Liver (tissue), 3 donors: ENCODE measurements around the gene CEP162.

Experiments
- EGR1 ChIP-seq, 2 donors: IDR thresholded peaks; 2 replicates each; pipeline ENCODE4 v1.6.1; 2016 to 2018; ENCODE audit warnings: antibody characterized with exemption in 2 of 2, low read depth in 2 of 2
- FOXA1 ChIP-seq: IDR thresholded peaks from 2 replicates; pipeline ENCODE4 v1.6.1; 2016; ENCODE audit warnings: antibody characterized with exemption
- GABPA ChIP-seq, 2 donors: IDR thresholded peaks in 1 of 2; conservative IDR thresholded peaks in 1 of 2; 2 replicates each; pipeline ENCODE4 v1.6.1; 2016; ENCODE audit warnings: antibody characterized with exemption in 2 of 2, mild to moderate bottlenecking in 1 of 2, moderate library complexity in 1 of 2
- JUND ChIP-seq, 2 donors: IDR thresholded peaks; 2 replicates each; pipeline ENCODE4 v1.6.1; 2016; ENCODE audit warnings: antibody characterized with exemption in 2 of 2
- RAD21 ChIP-seq, 2 donors: IDR thresholded peaks; 2 replicates each; pipeline ENCODE4 v1.6.1; 2016; ENCODE audit warnings: antibody characterized with exemption in 2 of 2, mild to moderate bottlenecking in 2 of 2
- RXRA ChIP-seq, 2 donors: IDR thresholded peaks; 2 replicates each; pipeline ENCODE4 v1.6.1; 2017 to 2018; ENCODE audit warnings: antibody characterized with exemption in 2 of 2, mild to moderate bottlenecking in 1 of 2
- SP1 ChIP-seq: IDR thresholded peaks from 2 replicates; pipeline ENCODE4 v1.6.1; 2018; ENCODE audit warnings: antibody characterized with exemption, mild to moderate bottlenecking
- TAF1 ChIP-seq: conservative IDR thresholded peaks from 2 replicates; pipeline ENCODE4 v1.6.1; 2016; ENCODE audit warnings: antibody characterized with exemption, mild to moderate bottlenecking
- YY1 ChIP-seq: IDR thresholded peaks from 2 replicates; pipeline ENCODE4 v1.6.1; 2016; ENCODE audit warnings: antibody characterized with exemption, mild to moderate bottlenecking
- TF ChIP-seq, protein P1 (sequence below): fragments of 150-350 bp; IDR thresholded peaks from 2 replicates; pipeline ENCODE4 v1.5.1; 2017; ENCODE audit warnings: improper control_type of control experiment, low read depth, low read length; ENCODE audit not compliant: missing input control
- TF ChIP-seq, protein P2 (sequence below): IDR thresholded peaks from 2 replicates; pipeline ENCODE4 v1.6.1; 2016; ENCODE audit warnings: antibody characterized with exemption
- TF ChIP-seq, protein P3 (sequence below): IDR thresholded peaks from 2 replicates; pipeline ENCODE4 v1.6.1; 2016; ENCODE audit warnings: antibody characterized with exemption, mild to moderate bottlenecking
- TF ChIP-seq, protein P4 (sequence below): IDR thresholded peaks from 2 replicates; pipeline ENCODE4 v1.6.1; 2016; ENCODE audit warnings: antibody characterized with exemption
- TF ChIP-seq, protein P5 (sequence below): IDR thresholded peaks from 2 replicates; pipeline ENCODE4 v1.6.1; 2016; ENCODE audit warnings: antibody characterized with exemption
- donor health status: healthy.
- donor health status: healthy.

DNA sequence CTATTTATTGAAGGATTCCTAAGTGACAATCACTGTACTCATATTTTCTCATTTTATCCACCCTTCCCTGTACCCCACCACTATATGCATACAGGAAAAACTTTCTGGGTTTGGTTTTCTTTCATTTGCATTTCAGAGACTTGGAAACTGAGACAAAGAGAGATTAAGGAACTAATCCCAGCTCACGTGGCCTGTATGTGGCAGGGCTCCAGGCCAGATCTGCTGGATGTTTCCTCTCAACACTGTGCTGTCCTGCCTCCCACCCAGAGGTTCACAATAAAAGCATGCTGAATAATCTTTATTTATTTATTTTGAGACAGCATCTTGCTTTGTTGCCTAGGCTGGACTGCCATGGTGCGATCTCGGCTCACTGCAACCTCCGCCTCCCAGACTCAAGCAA is 50.2 kb downstream of the CEP162 start:
- TF ChIP-seq, protein P1, sequence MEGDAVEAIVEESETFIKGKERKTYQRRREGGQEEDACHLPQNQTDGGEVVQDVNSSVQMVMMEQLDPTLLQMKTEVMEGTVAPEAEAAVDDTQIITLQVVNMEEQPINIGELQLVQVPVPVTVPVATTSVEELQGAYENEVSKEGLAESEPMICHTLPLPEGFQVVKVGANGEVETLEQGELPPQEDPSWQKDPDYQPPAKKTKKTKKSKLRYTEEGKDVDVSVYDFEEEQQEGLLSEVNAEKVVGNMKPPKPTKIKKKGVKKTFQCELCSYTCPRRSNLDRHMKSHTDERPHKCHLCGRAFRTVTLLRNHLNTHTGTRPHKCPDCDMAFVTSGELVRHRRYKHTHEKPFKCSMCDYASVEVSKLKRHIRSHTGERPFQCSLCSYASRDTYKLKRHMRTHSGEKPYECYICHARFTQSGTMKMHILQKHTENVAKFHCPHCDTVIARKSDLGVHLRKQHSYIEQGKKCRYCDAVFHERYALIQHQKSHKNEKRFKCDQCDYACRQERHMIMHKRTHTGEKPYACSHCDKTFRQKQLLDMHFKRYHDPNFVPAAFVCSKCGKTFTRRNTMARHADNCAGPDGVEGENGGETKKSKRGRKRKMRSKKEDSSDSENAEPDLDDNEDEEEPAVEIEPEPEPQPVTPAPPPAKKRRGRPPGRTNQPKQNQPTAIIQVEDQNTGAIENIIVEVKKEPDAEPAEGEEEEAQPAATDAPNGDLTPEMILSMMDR, result no peak
- TF ChIP-seq TAF1 (no peak), GABPA (IDR thresholded peaks at IDR 0.05 in 1 of 2, conservative IDR thresholded peaks at IDR 0.05 in 1 of 2) (no peak), RAD21 (IDR thresholded peaks at IDR 0.05) (no peak), EGR1 (IDR thresholded peaks at IDR 0.05; ENCODE audit: low read depth in 2 of 2) (no peak), FOXA1 (no peak), JUND (IDR thresholded peaks at IDR 0.05) (no peak), YY1 (no peak), SP1 (no peak), RXRA (IDR thresholded peaks at IDR 0.05) (no peak)
- TF ChIP-seq, protein P2, sequence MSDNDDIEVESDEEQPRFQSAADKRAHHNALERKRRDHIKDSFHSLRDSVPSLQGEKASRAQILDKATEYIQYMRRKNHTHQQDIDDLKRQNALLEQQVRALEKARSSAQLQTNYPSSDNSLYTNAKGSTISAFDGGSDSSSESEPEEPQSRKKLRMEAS, result no peak
- TF ChIP-seq, protein P3, sequence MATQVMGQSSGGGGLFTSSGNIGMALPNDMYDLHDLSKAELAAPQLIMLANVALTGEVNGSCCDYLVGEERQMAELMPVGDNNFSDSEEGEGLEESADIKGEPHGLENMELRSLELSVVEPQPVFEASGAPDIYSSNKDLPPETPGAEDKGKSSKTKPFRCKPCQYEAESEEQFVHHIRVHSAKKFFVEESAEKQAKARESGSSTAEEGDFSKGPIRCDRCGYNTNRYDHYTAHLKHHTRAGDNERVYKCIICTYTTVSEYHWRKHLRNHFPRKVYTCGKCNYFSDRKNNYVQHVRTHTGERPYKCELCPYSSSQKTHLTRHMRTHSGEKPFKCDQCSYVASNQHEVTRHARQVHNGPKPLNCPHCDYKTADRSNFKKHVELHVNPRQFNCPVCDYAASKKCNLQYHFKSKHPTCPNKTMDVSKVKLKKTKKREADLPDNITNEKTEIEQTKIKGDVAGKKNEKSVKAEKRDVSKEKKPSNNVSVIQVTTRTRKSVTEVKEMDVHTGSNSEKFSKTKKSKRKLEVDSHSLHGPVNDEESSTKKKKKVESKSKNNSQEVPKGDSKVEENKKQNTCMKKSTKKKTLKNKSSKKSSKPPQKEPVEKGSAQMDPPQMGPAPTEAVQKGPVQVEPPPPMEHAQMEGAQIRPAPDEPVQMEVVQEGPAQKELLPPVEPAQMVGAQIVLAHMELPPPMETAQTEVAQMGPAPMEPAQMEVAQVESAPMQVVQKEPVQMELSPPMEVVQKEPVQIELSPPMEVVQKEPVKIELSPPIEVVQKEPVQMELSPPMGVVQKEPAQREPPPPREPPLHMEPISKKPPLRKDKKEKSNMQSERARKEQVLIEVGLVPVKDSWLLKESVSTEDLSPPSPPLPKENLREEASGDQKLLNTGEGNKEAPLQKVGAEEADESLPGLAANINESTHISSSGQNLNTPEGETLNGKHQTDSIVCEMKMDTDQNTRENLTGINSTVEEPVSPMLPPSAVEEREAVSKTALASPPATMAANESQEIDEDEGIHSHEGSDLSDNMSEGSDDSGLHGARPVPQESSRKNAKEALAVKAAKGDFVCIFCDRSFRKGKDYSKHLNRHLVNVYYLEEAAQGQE, result no peak
- TF ChIP-seq, protein P4, sequence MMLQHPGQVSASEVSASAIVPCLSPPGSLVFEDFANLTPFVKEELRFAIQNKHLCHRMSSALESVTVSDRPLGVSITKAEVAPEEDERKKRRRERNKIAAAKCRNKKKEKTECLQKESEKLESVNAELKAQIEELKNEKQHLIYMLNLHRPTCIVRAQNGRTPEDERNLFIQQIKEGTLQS, result no peak
- TF ChIP-seq, protein P5, sequence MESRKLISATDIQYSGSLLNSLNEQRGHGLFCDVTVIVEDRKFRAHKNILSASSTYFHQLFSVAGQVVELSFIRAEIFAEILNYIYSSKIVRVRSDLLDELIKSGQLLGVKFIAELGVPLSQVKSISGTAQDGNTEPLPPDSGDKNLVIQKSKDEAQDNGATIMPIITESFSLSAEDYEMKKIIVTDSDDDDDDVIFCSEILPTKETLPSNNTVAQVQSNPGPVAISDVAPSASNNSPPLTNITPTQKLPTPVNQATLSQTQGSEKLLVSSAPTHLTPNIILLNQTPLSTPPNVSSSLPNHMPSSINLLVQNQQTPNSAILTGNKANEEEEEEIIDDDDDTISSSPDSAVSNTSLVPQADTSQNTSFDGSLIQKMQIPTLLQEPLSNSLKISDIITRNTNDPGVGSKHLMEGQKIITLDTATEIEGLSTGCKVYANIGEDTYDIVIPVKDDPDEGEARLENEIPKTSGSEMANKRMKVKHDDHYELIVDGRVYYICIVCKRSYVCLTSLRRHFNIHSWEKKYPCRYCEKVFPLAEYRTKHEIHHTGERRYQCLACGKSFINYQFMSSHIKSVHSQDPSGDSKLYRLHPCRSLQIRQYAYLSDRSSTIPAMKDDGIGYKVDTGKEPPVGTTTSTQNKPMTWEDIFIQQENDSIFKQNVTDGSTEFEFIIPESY, result no peak
